K562 (cell line): Measurements from ENCODE around the gene UGT1A10. TPM values are rescaled to one million over a fixed set of nuclear protein-coding genes. Genes with fewer than 3 reads are reported as not detected.

Experiments used
- CREB3 ChIP-seq: fragments of 450-650 bp; conservative IDR thresholded peaks from 2 replicates; pipeline ENCODE4 v1.6.1; 2016; ENCODE audit warnings: missing genetic modification characterization, low read depth, mild to moderate bottlenecking, missing compliant biosample characterization, moderate library complexity
- ELK1 ChIP-seq: sonication (generic); formaldehyde crosslinking; IDR thresholded peaks from 2 replicates; pipeline ENCODE4 v1.8.1; 2022; ENCODE audit warnings: missing genetic modification reagents
- EP400 ChIP-seq: fragments of 450-650 bp; IDR thresholded peaks from 2 replicates; pipeline ENCODE4 v1.6.1; 2017; ENCODE audit warnings: antibody characterized with exemption, mild to moderate bottlenecking, moderate library complexity
- ERF ChIP-seq: fragments of 450-650 bp; formaldehyde crosslinking; IDR thresholded peaks from 2 replicates; pipeline ENCODE4 v1.4.0; 2020; ENCODE audit warnings: mild to moderate bottlenecking, mixed read lengths
- L3MBTL2 ChIP-seq: fragments of 450-650 bp; IDR thresholded peaks from 2 replicates; pipeline ENCODE4 v1.6.1; 2016; ENCODE audit warnings: mild to moderate bottlenecking, moderate library complexity
- NFYB ChIP-seq: IDR thresholded peaks from 2 replicates; pipeline ENCODE4 v1.6.1; 2011; ENCODE audit warnings: mild to moderate bottlenecking, moderate library complexity; ENCODE audit not compliant: insufficient read length; ENCODE audit errors: extremely low read depth
- NRF1 ChIP-seq, 2 experiments: fragments of 450-650 bp; IDR thresholded peaks in 1 of 2; conservative IDR thresholded peaks in 1 of 2; 2 replicates each; pipeline ENCODE4 v1.6.1; 2014; ENCODE audit warnings: mild to moderate bottlenecking in 2 of 2
- POLR2G ChIP-seq: fragments of 200-400 bp; formaldehyde crosslinking; IDR thresholded peaks from 2 replicates; pipeline ENCODE4 v1.6.1; 2017; ENCODE audit warnings: low read depth, mild to moderate bottlenecking, antibody characterized with exemption, low read length, moderate library complexity
- SIX5 ChIP-seq, 2 experiments: IDR thresholded peaks; 2 replicates each; pipeline ENCODE4 v1.6.1; 2011; ENCODE audit warnings: low read length in 2 of 2, borderline replicate concordance in 1 of 2, low read depth in 1 of 2, mild to moderate bottlenecking in 1 of 2, moderate library complexity in 1 of 2; ENCODE audit not compliant: insufficient read depth in 1 of 2
- SMAD1 ChIP-seq: fragments of 150-350 bp; IDR thresholded peaks from 2 replicates; pipeline ENCODE4 v1.6.1; 2014; ENCODE audit warnings: low read length, low read depth; ENCODE audit not compliant: partially characterized antibody
- TRIM28 ChIP-seq: fragments of 450-650 bp; IDR thresholded peaks from 2 replicates; pipeline ENCODE4 v1.6.1; 2017
- TSHZ1 ChIP-seq: fragments of 250-450 bp; sonication (Bioruptor Pico); IDR thresholded peaks from 2 replicates; pipeline ENCODE4 v1.4.0; 2020; ENCODE audit warnings: mild to moderate bottlenecking, moderate library complexity
- ZBED1 ChIP-seq: IDR thresholded peaks from 2 replicates; pipeline ENCODE4 v1.6.1; 2014
- ZNF507 ChIP-seq: conservative IDR thresholded peaks from 2 replicates; pipeline ENCODE4 v1.6.1; 2017; ENCODE audit warnings: missing genetic modification characterization, missing compliant biosample characterization
- polyA plus RNA-seq, 8 experiments: library from polyadenylated mRNA; depleted of rRNA in 4 of 8; stranded (reverse) in 5 of 8; unstranded in 3 of 8; fragments of >200 nt; fragmentation: Nextera tagmentation in 2 of 8; fragmentation: Illumina TruSeq in 1 of 8; extraction: Ambion mirVana in 2 of 8; extraction: Trizol in 1 of 8; gene quantifications; 2 replicates each; pipeline versions ENCODE4 v1.2.1 to v1.2.3, GENCODE V29; 2011 to 2014; ENCODE audit warnings: inconsistent platforms in 1 of 8, missing spikeins in 1 of 8
- total RNA-seq, 7 experiments: library from RNA; depleted of rRNA in 6 of 7; stranded (reverse); fragments of >200 nt in 6 of 7; fragmentation: Illumina TruSeq in 2 of 7; extraction: Trizol in 2 of 7; gene quantifications; 2 replicates each; pipeline versions ENCODE4 v1.2.1 to v1.2.3, GENCODE V29; 2011 to 2021; ENCODE audit warnings: low replicate concordance in 1 of 7
- TF ChIP-seq, protein P1 (sequence below): fragments of 450-650 bp; IDR thresholded peaks from 2 replicates; pipeline ENCODE4 v1.6.1; 2016; ENCODE audit warnings: missing biosample characterization, missing genetic modification characterization
- TF ChIP-seq, protein P2 (sequence below): conservative IDR thresholded peaks from 2 replicates; pipeline ENCODE4 v1.6.1; 2011; ENCODE audit warnings: low read depth, mild to moderate bottlenecking, low read length; ENCODE audit not compliant: control insufficient read depth

UGT1A10 gene
- total and polyA plus RNA-seq, 9 of the 15 experiments (the other 6 are each of a cell fraction or from before 2014, with no cell fraction given) = not detected

DNA sequence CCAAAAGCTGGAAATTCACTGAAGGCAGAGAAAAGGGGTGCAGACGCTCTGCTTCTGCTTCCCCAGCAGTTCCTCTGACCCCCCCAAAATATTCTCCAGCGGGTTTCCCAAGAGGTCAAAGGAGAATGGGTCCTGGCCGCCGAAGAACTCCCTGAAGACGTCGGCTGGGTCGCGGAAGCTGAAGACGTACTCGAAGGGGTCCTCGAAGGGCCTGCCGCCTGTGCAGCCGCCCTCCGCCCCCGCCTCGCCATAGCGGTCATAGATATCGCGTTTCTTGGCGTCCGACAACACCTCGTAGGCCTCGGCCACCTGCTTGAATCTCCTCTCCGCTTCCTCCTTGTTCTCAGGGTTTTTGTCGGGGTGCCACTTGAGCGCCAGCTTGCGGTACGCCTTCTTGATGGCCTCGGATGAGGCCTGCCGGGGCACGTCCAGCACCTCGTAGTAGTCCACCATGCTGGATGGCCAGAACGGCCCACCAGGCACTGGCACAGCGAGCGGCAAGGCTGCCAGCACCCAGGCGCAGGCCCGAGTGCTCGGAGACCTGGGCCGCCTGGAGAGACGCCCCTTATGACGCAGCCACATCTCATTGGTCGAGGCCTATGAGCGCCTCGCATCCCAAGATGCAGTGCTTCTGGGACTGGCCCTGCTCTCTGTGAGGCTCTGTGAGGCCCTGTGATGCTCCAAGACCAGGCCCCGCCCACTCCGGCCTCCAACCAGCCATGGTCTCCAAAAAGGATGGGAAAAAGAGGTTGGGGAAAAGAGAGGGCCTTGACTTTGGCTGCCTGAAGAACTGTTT is 107.4 kb downstream of the UGT1A10 start (continued):
- TF ChIP-seq, protein P1, sequence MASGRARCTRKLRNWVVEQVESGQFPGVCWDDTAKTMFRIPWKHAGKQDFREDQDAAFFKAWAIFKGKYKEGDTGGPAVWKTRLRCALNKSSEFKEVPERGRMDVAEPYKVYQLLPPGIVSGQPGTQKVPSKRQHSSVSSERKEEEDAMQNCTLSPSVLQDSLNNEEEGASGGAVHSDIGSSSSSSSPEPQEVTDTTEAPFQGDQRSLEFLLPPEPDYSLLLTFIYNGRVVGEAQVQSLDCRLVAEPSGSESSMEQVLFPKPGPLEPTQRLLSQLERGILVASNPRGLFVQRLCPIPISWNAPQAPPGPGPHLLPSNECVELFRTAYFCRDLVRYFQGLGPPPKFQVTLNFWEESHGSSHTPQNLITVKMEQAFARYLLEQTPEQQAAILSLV (tag) = no peak
- peak; percentile 10 for TF ChIP-seq NFYB
- TF ChIP-seq ERF (CRISPR knock-in tag) = no peak
- TF ChIP-seq EP400 = no peak
- no peak for TF ChIP-seq TSHZ1
- TF ChIP-seq L3MBTL2 = peak; percentile 57; the same call in 1 of the 2 replicates
- no peak for TF ChIP-seq ZNF507 (tag)
- TF ChIP-seq CREB3 (tag) = no peak
- no peak for TF ChIP-seq ELK1
- no peak for TF ChIP-seq SMAD1
- peak; percentile 14 to 28; a peak in 1 of 4 replicates for TF ChIP-seq NRF1 (conservative IDR thresholded peaks at IDR 0.05 in 1 of 2, IDR thresholded peaks at IDR 0.05 in 1 of 2)
- TF ChIP-seq POLR2G = peak; percentile 42; the same call in 1 of the 2 replicates
- TF ChIP-seq TRIM28 = no peak
- TF ChIP-seq ZBED1 = no peak
- TF ChIP-seq SIX5 (IDR thresholded peaks at IDR 0.05; ENCODE audit: borderline replicate concordance in 1 of 2, insufficient read depth in 1 of 2, low read depth in 1 of 2, low read length in 2 of 2) = no peak
- TF ChIP-seq, protein P2, sequence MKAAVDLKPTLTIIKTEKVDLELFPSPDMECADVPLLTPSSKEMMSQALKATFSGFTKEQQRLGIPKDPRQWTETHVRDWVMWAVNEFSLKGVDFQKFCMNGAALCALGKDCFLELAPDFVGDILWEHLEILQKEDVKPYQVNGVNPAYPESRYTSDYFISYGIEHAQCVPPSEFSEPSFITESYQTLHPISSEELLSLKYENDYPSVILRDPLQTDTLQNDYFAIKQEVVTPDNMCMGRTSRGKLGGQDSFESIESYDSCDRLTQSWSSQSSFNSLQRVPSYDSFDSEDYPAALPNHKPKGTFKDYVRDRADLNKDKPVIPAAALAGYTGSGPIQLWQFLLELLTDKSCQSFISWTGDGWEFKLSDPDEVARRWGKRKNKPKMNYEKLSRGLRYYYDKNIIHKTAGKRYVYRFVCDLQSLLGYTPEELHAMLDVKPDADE = no peak
